Glomerular visceral epithelial cell (primary cell): Measurements from ENCODE around the gene DDX50.
"Not testable (repeated sequence)": the region's sequence is repeated elsewhere in the genome, so short reads cannot be mapped to it uniquely, and the experiment has no call there.

ENCODE experiments used
- DNase-seq: peaks from one replicate; pipeline ENCODE4 v3.0.0-alpha.2; 2016; ENCODE audit errors: extremely low spot score

The DDX50 gene, protein sequence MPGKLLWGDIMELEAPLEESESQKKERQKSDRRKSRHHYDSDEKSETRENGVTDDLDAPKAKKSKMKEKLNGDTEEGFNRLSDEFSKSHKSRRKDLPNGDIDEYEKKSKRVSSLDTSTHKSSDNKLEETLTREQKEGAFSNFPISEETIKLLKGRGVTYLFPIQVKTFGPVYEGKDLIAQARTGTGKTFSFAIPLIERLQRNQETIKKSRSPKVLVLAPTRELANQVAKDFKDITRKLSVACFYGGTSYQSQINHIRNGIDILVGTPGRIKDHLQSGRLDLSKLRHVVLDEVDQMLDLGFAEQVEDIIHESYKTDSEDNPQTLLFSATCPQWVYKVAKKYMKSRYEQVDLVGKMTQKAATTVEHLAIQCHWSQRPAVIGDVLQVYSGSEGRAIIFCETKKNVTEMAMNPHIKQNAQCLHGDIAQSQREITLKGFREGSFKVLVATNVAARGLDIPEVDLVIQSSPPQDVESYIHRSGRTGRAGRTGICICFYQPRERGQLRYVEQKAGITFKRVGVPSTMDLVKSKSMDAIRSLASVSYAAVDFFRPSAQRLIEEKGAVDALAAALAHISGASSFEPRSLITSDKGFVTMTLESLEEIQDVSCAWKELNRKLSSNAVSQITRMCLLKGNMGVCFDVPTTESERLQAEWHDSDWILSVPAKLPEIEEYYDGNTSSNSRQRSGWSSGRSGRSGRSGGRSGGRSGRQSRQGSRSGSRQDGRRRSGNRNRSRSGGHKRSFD

DNA sequence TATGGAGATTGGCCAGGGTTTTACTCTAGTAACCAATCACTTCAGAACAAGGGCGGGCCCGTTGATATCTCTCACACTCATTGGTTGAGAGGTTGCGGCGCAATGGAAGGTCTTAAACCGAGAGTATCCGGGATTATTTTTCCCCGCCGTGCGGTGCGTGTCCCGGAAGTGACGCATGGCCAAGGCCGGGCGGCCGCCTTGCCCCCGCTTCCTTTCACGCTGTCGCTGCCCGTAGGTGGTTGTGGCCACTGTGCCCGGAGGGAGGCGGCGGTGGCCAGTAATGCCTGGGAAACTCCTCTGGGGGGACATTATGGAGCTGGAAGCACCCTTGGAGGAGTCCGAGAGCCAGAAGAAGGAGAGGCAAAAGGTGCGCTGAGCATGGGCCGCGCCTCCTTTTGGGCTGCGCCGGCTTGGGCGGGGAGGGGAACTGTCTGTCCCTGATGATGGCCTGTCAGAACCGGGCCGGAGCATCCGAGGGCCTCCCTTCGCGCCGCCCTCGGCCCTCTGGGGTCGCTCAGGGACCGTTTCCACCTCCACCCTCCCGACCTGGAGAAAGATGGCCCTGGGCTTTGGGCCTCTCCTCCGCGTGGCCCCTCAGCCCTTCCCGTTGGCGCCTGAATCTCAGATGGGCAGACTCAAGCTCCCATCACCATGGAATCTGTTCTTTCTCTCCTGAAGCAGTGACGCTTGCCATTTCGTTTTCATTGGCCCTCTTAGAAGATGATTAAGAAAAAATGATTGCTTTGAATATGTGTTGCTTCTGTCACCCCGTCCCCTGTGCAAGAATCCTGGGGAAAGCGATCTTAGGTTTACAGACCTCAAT lies at the start of gene DDX50:
Gene DDX50, plus strand, starts transcription at position 211 of the 823 bp plus-strand sequence. Its CDS starts 70 bp downstream, at position 281.
- DNase-seq, result peak; percentile 98

DNA sequence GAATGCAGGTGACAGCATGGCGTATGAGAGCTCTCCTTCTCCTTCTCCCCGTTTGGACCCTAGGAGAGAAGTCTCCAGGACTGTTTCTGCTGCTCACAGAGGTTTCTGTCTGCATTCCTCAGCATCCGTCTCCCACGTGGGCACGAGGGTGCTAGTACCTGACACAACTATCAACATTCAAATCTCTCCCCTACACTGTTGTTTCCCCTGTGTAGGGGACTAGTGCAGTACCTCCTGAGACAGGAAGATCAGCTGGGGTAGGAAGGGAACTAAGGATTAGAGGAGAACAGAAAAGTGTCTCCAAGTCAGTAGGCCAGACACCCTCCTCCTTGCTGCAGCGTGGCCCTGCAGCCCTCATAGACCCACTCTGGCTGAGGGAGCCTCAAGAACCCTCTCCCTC lies 44.8 kb upstream of the DDX50 start:
- DNase-seq, result no peak

DNA sequence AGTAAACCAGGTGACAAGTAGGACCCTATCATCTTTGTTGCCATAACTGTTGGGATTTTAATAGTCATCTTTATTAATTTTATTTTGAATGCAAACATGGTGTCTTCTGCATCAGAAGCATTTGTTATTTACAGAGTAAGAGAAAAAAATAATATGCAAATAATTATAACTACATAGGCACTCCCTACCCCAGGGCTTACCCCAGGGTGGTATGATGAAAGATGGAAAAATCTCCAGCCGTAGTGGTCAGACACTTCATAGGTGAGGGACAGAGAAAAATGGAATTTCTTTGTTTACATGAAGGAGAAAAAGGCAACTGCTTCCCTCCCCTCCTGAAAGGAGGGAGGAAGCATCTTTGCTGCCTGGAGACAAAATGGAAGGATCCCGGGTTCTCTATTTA lies 44.1 kb upstream of the DDX50 start:
- DNase-seq, result no peak

DNA sequence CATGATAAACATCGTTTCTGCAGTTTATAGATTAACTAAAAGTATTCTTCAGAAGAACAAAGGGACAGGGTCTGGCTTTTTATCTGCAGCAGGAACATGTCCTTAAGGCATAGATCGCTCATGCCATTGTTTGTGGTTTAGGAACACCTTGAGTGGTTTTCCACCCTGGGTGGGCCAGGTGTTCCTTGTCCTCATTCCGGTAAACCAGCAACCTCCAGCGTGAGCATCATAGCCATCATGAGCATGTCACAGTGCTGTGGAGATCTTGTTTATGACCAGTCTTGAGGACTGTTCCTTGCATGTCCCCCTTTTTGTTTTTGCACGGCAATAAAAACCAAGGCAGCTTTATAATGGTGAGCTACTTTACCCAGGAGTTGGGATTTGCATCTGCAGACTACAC lies 39.9 kb upstream of the DDX50 start:
- DNase-seq, result no peak

DNA sequence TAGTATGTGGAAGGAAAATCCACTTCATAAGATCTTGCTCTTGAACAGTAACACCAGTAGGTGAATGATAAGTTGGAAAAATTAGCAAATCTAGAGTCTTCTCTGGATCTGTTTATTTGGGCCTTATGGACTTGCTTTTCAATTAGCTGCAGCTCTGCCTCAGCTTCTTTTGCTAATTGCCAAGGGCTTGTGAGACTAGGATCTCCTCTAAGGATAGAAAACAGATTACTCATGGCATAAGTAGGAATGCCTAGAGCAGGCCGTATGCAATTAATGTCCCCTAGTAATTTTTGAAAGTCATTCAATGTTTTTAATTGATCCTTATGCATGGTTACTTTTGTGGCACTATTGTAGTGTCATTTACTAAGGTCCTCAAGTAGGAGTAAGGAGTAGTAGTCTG lies 36.5 kb upstream of the DDX50 start:
- no peak for DNase-seq

DNA sequence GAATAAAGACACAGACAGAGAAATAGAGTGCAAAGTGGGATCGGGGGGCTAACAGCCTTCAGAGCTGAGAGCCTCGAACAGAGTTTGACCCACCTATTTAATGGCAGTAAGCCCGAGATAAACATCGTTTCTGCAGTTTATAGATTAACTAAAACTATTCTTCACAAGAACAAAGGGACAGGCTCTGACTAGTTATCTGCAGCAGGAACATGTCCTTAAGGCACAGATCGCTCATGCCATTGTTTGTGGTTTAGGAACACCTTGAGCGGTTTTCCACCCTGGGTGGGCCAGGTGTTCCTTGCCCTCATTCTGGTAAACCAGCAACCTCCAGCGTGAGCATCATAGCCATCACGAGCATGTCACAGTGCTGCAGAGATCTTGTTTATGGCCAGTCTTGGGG lies 32.9 kb upstream of the DDX50 start:
- not testable (repeated sequence) for DNase-seq

DNA sequence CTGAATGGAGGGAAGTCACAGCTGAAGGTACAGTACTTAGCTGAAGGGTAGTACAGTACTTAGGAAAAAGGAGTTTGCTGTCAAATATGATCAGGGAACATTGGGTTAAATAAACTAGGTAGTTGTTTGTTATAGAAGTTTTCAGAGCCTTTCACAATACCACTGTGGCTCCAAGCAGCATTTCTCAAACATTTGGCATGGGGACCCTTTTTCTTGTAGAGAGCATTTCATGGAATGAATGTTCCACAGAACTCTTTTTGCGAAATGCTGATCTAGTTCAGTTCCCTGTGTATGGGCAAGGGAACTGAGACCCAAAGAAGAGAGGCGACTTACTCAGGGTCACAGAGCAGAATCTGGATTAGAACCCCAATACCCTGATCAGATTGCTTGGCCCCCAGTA lies 31.5 kb upstream of the DDX50 start:
- no peak for DNase-seq

DNA sequence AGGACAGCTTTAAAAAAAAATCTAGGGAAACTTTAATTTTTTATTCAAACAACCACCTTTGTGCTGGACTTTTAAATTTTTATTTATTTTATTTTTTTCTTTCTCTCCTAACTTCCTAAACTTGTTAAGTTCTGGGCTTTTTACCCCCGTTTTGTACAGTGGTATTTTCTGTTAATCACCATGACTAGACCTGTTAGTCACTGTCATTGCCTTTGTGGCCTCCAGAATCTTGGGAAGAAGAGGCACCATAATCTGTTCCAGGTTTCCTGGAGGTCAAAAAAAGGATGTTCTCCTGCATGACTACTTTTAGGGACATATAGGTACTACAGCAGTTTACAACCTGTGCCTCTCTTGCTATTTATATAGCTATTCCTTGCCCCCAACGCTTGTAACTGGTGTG lies 31.1 kb upstream of the DDX50 start:
- no peak for DNase-seq

DNA sequence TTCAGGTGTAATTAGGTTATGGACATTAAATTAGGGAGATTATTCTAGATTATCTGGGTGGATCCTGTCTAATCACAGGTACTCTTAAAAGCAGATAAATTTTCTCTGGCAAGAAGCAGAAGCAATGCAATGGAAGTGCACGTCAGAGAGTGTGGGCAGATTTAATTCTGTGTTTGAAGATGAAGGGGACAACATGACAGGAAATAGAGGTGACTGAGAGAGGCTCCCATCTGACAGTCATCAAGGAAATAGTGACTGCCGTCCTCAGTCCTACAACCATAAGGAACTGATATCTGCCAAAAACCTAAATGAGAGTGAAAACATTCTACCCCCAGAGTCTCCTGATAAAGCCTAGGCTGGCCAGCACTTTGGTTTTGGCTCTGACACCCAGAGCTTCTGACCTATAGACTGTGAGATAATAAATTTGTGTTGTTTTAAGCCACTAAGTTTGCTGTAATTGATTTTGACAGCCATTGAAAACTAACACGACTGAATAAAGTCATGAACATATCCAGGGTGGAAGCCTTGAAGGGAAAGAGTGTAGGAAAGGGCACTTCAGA lies 30.5 kb upstream of the DDX50 start:
- DNase-seq, result no peak

DNA sequence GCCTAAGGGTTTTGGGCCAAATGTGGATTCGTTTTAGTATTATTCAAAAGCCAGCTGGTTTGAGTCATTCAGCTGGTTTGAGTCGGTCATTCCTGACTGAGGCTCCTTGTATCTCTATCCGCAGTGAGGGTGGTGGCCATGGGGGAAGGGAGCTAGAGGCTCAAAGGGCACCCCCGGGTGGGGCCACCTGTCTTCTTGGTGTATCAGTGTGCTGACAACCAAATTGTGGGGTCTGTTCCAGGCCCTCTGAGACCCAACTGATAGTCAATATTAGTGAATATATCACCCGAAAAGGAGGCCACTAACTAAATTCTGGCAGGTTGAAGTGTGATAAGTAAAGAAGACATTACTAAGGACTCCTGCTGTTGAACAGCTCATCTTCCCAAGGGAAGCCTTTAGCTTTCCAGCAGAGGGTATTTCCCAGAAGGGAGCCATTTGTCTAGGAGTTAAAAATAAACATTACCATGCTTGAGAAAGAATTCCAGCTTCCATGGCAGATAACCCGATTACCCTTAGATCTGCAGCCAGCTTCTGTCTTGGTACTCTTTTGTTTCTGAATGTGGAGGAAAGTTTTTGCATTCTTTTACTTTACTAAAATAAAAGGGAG lies 29.9 kb upstream of the DDX50 start:
- DNase-seq, result peak; percentile 59

DNA sequence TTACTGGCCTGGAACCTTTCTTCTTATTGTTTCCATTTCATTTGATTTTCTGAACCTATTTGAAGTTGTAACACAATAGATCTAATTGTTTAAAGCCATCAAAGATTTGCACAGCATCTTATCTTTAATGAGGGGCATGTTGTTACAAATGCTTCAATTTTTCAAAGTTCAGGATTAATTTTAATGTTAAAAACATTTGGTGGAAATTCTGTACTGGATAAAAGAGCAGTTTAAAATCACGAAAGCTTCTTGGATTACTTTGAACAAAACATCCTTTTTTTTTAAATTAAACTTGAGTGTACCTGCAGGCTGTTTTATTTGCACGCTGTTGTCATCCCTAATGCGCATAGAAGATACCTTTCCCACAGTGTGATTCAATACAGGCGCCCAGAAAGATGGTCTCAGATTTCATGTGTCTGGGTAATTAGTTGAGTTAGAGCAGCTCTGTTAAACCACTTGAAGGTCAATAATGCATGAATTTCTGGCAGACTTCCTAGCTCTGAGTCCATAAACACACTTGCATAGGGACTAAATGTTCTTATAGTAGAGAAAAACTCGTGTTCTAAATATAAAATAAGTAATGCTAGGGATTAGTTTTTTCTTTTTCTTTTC lies 29.3 kb upstream of the DDX50 start:
- DNase-seq, result peak; percentile 85

DNA sequence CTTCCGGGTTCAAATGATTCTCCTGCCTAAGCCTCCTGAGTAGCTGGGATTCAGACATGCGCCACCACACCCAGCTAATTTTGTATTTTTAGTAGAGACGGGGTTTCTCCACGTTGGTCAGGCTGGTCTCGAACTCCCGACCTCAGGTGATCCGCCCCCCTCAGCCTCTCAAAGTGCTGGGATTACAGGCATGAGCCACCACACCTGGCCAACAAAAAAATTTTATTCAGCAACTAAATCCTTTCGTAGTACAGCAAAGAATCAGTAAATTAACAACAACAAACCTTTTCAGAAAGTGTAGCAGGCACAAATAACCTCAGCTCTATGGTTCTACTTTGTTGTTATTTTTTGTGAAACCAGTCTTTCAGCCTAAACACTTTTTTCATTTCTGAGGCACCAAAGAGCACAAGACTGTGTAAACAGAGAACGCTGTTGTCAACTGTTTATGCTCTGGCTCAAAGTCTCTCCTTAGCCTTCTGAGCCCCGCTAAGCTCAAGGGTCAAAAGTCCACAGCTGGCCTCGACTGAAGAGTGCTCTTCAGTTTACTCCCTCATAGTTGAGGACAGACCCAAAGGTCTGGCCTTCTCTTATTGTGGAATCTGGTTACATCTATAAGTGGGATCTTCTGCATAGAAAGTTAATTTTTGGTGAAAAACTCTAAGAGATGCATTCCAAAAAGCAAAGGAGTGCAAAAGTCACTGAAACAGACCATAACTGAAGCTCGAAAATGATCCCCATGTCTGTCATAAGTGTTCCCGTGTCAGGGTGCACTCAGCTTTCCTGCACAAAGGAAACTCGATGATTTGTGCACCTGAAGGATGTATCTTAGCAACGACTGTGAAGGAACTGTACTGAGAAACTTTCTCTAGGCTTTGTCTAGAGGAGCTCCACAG lies 24.6 kb upstream of the DDX50 start:
- no peak for DNase-seq

DNA sequence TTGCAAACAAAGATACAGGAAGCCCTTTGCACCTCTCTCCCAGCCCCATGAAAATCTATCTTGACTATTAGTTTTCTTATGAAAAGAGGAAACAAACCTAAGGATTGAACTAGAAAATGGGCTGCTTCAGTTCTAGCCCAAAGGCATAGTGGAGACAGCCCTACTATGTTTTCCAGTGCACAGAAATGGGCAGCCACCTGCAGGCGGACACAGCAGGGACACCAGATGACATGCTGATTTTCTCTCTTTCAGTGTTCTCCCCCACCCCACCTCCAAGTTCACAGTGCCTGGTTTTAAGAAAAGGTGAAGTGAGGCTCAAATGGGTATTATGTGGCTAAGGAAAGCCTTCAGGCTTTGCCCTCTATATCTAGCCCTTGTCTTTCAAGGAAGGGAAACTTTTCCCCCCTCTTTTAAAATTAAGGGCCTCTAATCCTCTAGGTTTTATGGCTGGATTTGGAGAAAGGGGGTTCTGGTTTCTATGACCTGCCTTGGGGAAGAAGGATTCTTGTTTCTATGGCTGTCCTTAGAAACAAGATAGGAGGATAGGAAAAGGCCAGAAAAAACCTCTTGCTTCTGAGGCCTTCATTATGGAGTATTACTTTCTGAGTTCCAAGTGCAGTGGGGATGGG lies 23.5 kb upstream of the DDX50 start:
- no peak for DNase-seq

DNA sequence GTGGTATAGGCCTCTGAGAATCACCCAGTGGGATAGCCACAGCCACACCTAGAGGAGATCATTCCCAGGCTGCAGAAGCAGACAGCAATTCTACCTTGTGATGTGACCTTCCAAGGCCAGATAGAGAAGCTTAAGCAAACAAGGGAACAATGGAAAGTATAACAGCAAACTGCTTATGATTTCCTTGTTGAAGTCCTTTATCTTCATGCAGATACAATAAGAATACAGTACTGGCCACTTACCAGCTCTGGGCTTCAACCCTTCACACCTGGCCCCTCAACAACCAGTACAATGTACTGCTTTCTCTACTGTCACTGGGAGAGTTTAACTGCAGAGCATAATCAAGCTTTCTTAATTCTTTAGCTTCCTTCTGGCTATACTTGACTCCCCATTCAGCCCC lies 22.6 kb upstream of the DDX50 start:
- DNase-seq, result no peak

DNA sequence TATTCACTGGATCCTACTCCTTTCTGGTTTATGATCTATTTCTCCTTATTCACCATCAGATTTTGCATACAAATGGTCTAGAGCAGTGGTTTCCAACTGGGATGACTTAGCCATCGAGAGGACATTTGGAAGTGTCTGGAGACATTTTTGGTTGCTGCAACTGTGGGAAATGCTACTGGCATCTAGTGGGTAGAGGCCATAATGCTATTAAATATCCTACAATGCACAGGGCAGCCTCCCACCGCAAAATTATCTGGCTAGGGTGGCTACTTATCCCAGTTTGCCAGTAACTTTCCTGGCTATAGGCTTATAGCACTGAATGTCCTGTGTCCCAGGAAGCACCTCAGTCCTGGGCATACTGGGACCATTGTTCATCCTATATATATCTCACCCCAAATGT lies 21.5 kb upstream of the DDX50 start:
- DNase-seq, result no peak

DNA sequence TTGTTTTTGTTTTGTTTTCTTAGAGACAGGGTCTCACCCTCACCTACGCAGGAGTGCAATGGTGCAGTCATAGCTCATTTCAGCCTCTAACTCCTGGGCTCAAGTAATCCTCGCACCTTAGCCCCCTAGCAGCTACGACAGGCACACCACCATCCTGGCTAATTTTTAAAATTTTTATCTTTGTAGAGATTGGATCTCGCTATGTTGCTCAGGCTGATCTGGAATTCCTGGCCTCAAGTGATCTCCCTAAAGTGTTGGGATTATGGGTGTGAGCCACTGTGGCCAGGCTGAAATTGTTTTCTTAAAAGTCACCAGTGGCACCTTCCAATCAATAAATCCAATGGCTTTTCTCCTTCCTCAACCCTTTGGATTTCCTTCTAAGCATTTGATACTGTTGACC lies 20.9 kb upstream of the DDX50 start:
- DNase-seq, result no peak

DNA sequence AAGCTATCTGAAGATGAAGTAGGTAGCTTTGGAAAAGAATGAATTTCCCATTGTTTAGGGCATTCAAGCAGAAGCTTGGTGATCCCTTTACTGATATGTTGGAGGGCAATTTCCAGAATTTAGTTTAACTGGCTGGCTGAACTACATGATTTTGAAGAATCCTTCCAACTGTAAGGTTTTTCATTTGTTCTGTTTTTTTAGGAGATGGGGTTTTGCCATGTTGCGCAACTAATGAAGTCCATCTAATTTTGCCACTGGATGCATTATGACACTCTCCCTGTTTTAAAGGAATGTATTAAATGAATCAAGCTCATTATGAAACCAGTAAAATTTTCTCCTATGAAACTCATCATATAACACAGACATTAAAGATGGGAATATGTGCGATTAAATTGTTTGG lies 6.1 kb upstream of the DDX50 start:
- no peak for DNase-seq

DNA sequence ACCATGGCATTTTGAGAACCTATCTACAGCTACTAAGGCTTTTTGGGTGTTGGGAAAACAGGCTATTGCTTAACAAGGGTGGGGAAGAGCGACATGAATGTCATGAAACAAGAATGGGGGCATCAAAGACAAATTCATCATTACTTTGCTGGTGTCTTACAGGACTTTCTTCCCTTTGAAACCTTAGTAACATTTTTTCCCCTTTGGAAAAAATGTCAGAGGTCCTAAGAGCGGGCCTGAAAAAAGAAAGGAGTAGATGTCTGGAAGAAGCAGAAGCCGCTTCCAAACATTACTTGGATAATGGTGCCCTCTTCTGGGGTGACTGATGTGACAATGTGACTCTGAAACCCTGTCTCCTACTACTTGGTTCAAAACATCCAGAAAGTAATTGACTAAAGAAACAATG lies 3.8 kb upstream of the DDX50 start:
- DNase-seq, result peak; percentile 76

DNA sequence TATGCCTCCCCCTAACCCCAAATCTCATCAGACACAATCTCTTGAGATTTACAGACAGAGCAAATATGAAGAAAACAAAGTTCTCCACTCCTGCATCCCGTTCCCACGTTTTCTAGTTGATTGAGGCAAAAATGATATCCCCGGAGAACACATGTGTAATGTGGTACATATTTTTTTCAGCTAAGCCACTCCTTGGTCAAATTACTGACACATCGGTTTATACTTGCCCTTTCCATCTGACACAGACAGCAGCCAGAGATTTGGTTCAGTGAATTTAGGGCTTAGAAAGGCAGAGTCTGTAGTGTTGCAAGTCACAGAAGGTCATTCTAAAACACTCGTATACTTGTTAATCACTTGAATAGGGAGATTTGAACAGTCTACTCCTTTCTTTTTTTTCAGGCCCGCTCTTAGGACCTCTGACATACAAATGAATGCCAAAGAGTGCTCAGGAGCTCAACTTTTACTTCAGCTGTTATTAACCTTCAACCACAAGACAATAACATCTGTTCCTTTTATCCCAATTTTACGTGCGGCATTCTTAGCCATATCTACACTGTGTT lies 1.8 kb upstream of the DDX50 start:
- DNase-seq, result no peak
